Stimulated activated naive CD8-positive, alpha-beta T cell treated with anti-CD3 and anti-CD28 coated beads, Interleukin-15, amount 100 ng/mL, for 72 hours (primary cell): ENCODE data around the gene RBL1.
A peak's percentile ranks its signal among the peaks of the same experiment; 100 is the strongest.
"Not testable (repeated sequence)": the region's sequence is repeated elsewhere in the genome, so short reads cannot be mapped to it uniquely, and the experiment has no call there.

Source experiments
- ATAC-seq: fragments of 150-1000 bp; cut with Tn5 transposase; 2 replicates; pipeline ENCODE4 v1.10.0; 2021; ENCODE audit warnings: mild to moderate bottlenecking, moderate library complexity
- DNase-seq, 2 donors: peaks; one replicate each; pipeline ENCODE4 v3.0.0; 2021 to 2022
- H3K27ac Mint-ChIP-seq, 2 donors: one replicate each; pipeline ENCODE4 v1.8.0; 2022; ENCODE audit warnings: mild to moderate bottlenecking in 2 of 2, mixed read lengths in 2 of 2, moderate library complexity in 2 of 2
- H3K27me3 Mint-ChIP-seq: one replicate; pipeline ENCODE4 v1.8.0; 2022; ENCODE audit warnings: mixed read lengths
- H3K4me1 Mint-ChIP-seq: one replicate; pipeline ENCODE4 v1.8.0; 2022; ENCODE audit warnings: mild to moderate bottlenecking, mixed read lengths
- H3K4me3 Mint-ChIP-seq, 2 donors: one replicate each; pipeline ENCODE4 v1.8.0; 2022; ENCODE audit warnings: mild to moderate bottlenecking in 2 of 2, mixed read lengths in 2 of 2, moderate library complexity in 1 of 2
- H3K9me3 Mint-ChIP-seq, 2 donors: one replicate each; pipeline ENCODE4 v1.8.0; 2022; ENCODE audit warnings: mixed read lengths in 2 of 2

Gene RBL1

DNA sequence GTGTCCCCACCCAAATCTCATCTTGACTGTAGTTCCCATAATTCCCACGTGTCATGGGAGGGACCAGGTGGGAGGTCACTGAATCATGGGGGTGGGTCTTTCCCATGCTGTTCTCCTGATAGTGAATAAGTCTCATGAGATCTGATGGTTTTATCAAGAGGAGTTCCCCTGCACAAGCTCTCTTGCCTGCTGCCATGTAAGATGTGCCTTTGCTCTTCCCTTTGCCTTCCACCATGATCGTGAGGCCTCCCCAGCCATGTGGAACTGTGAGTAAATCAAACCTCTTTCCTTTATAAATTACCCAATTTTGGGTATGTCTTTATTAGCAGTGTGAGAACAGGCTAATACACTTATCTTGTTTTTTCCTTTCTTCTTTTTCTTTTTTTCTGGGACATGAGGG lies 56.4 kb downstream of the RBL1 start:
- H3K27ac Mint-ChIP-seq, ATAC-seq, DNase-seq, H3K27me3 Mint-ChIP-seq, H3K9me3 Mint-ChIP-seq, H3K4me3 Mint-ChIP-seq: not testable (repeated sequence)
- peaks cover 21% of the 10 kb centered on the region for H3K4me1 Mint-ChIP-seq

DNA sequence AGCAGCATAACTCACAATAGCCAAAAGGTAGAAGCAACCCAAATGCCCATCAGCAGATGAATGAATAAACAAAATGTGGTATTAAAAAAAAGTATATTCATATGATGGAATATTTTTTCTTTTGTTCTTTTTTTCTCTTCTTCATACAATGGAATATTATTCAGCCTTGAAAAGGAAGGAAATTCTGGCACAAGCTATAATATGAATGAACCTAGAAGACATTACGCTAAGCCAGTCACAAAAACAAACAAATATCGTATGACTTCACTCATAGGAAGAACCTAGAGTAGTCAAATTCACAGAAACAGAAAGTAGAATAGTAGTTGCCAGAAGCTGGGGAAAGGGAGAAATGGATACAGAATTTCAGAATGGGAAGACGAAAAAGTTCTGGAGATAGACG lies 63.7 kb downstream of the RBL1 start:
- Mint-ChIP-seq H3K4me1 (no peaks in the 10 kb centered on the region), H3K27ac (no peak overlapping the region), H3K4me3 (no peak overlapping the region), H3K9me3 (no peaks in the 10 kb centered on the region), H3K27me3 (no peaks in the 10 kb centered on the region)
- DNase-seq (no peak), ATAC-seq (no peak)

DNA sequence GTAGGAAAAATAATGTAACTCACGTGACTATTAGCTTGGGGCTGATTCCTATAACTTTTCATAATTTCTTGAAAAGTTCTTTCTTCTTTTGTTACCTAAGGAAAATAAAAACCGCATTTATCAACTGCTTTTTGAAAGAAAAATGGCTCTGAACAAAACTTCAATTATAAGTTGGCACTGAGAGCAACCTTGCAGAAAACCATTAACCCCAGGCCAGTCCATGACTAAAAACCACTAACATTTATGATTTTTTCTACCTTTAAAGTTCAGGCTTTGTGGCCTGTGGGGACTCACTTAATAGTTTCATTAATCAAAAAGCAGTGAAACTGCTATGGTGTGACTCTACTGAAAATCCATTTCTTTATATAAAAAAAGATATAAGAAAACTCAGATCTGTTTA lies 75.2 kb downstream of the RBL1 start:
- H3K27me3 Mint-ChIP-seq = no peaks in the 10 kb centered on the region
- ATAC-seq (no peak), DNase-seq (no peak)
- no peak overlapping the region for H3K4me3 Mint-ChIP-seq
- no peaks in the 10 kb centered on the region for H3K9me3 Mint-ChIP-seq
- peaks cover 33% of the 10 kb centered on the region for H3K4me1 Mint-ChIP-seq
- H3K27ac Mint-ChIP-seq = no peak overlapping the region

DNA sequence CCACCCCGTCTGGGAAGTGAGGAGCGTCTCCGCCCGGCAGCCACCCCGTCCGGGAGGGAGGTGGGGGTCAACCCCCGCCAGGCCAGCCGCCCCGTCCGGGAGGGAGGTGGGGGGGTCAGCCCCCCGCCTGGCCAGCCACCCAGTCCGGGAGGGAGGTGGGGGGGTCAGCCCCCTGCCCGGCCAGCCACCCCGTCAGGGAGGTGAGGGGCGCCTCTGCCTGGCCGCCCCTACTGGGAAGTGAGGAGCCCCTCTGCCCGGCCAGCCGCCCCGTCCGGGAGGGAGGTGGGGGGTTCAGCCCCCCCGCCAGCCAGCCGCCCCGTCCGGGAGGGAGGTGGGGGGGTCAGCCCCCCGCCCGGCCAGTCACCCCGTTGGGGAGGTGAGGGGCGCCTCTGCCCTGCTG lies 83.2 kb downstream of the RBL1 start:
- not testable (repeated sequence) for ATAC-seq, H3K27ac Mint-ChIP-seq, H3K4me3 Mint-ChIP-seq, H3K27me3 Mint-ChIP-seq, H3K9me3 Mint-ChIP-seq, DNase-seq
- H3K4me1 Mint-ChIP-seq = peaks cover 23% of the 10 kb centered on the region

DNA sequence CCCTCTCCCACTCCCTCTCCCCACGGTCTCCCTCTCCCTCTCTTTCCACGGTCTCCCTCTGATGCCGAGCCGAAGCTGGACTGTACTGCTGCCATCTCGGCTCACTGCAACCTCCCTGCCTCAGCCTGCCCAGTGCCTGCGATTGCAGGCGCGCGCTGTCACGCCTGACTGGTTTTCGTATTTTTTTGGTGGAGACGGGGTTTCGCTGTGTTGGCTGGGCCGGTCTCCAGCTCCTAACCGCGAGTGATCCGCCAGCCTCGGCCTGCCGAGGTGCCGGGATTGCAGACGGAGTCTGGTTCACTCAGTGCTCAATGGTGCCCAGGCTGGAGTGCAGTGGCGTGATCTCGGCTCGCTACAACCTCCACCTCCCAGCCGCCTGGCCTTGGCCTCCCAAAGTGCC lies 83.9 kb downstream of the RBL1 start:
- not testable (repeated sequence) for DNase-seq, H3K27me3 Mint-ChIP-seq, ATAC-seq, H3K4me3 Mint-ChIP-seq, H3K9me3 Mint-ChIP-seq
- H3K4me1 Mint-ChIP-seq = peaks cover 21% of the 10 kb centered on the region
- peak overlapping the region in 1 of 2 donors; percentile 89 for H3K27ac Mint-ChIP-seq

DNA sequence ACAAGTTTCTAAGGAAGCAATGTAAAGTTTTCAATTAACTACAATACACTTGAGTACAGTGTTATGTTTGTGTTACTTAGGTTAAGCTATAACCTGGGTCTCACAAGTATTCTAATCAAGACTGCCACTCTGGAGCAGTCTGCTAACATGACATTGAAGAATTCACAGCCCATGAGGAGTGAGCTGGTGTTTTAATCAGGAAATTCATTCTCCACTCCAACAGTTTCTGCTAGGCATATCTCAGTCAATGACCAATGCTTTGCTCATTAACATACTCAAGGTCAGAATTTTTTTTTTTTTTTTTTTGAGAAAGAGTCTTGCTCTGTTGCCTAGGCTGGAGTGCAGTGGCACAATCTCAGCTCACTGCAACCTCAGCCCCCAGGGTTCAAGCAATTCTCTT lies 84.7 kb downstream of the RBL1 start:
- DNase-seq = no peak
- Mint-ChIP-seq H3K4me3 (no peak overlapping the region), H3K27me3 (no peaks in the 10 kb centered on the region), H3K27ac (peak overlapping the region in 1 of 2 donors; percentile 65), H3K9me3 (no peaks in the 10 kb centered on the region), H3K4me1 (peaks cover 15% of the 10 kb centered on the region)
- ATAC-seq = no peak

DNA sequence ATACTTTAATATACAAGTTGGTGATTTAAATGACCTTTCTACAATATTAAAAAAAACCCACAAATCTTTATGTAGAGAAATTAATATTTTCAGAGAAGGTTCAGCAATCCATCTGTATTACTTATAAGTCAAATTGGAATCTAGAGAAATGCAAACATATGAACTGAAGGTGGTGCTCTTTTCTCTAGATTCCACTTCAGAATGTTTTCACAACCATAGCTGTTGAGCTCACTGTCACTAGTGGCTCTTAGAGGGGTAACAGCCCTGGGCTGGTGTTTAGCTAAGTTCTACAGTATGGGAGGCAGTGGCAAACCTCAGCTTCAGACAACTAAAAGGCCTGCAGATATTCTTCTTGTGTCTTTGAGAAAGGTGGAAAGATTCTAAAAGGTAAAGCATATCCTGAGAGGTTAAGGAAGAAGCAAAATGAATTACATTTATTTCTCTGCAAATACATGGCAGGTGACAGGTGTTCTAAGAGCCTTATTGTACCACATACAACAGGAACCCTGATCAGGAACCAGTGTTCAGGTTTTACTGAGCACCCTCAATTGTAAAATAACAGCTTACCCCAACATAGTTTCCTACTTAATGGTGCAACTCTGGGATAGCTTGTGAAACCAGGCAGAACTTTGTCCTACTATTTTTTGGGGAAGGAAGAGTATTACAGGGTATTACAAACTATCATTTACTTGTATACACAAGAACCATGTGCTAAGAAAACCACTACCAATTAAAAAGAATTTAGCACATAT lies 87.7 kb downstream of the RBL1 start:
- Mint-ChIP-seq H3K27ac (peak overlapping the region in 1 of 2 donors; percentile 34), H3K4me1 (no peaks in the 10 kb centered on the region), H3K9me3 (no peaks in the 10 kb centered on the region), H3K27me3 (no peaks in the 10 kb centered on the region), H3K4me3 (no peak overlapping the region)
- DNase-seq (no peak), ATAC-seq (peak; percentile 67)

DNA sequence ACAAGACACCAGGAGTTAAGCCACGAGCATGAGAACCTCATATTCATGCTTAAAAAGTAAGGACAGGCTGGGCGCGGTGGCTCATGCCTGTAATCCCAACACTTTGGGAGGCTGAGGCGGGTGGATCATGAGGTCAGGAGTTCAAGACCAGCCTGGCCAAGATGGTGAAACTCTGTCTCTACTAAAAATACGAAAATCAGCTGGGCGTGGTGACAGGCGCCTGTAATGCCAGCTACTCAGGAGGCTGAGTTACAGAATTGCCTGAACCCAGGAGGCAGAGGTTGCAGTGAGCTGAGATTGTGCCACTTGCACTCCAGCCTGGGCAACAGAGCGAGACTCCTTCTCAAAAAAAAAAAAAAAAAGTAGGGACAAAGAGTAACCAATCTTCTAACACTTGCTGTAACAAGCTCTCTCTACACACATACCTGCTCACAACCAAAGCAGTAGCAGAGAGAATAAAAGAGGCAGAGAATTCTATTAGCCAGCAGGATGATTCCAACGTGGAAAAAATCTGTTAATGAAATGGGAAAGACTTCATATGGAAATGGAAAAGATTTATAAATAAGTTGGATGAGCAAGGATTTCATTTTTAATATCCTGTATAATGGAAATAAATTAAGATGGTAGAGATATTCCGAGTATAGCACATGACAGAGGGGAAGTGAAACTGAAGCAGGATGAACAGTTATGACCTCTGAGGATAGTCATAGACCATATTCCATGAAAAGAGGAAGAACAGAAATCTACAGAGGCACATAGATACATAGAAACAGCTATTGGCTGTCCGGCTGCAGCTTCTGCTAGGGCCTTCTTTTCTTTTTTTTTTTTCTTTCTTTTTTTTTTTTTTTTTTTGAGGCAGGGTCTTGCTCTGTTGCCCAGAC lies 90.5 kb downstream of the RBL1 start:
- H3K9me3 Mint-ChIP-seq, ATAC-seq: not testable (repeated sequence)

DNA sequence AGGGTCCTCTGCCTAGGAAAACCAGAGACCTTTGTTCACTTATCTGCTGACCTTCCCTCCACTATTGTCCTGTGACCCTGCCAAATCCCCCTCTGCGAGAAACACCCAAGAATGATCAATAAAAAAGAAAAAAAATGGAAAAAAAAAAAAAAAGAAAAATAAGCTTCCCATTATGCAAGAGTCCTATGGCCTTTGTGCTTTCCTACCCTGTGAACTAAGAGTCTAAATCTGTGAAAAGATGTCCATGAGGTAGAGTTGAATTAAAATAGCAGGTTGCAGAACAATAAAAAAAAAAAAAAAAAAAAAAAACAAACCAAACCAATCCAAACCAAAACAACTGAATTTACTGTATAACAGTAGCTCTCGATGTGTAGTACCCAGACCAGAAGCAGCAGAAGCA lies 94.2 kb downstream of the RBL1 start:
- H3K4me3 Mint-ChIP-seq, DNase-seq, H3K27me3 Mint-ChIP-seq, H3K4me1 Mint-ChIP-seq, ATAC-seq, H3K9me3 Mint-ChIP-seq: not testable (repeated sequence)
- peak overlapping the region in 1 of 2 donors; percentile 19 for H3K27ac Mint-ChIP-seq

More for the DNA sequence above, 90.5 kb downstream of the RBL1 start:
- H3K27me3 Mint-ChIP-seq, DNase-seq, H3K4me1 Mint-ChIP-seq, H3K4me3 Mint-ChIP-seq: not testable (repeated sequence)
- H3K27ac Mint-ChIP-seq = peak overlapping the region in 1 of 2 donors; percentile 80

DNA sequence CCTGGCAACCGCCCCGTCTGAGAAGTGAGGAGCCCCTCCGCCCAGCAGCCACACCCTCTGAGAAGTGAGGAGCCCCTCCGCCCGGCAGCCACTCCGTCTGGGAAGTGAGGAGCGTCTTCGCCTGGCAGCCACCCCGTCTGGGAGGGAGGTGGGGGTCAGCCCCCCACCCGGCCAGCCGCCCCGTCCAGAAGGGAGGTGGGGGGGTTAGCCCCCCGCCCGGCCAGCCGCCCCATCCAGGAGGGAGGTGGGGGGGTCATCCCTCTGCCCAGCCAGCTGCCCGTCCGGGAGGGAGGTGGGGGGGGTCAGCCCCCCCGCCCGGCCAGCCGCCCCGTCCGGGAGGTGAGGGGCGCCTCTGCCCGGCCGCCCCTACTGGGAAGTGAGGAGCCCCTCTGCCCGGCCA lies 95.6 kb downstream of the RBL1 start:
- not testable (repeated sequence) for DNase-seq, ATAC-seq, H3K4me3 Mint-ChIP-seq, H3K27ac Mint-ChIP-seq, H3K27me3 Mint-ChIP-seq, H3K4me1 Mint-ChIP-seq
- peaks cover 1 to 10% of the 10 kb centered on the region in 2 donors for H3K9me3 Mint-ChIP-seq

DNA sequence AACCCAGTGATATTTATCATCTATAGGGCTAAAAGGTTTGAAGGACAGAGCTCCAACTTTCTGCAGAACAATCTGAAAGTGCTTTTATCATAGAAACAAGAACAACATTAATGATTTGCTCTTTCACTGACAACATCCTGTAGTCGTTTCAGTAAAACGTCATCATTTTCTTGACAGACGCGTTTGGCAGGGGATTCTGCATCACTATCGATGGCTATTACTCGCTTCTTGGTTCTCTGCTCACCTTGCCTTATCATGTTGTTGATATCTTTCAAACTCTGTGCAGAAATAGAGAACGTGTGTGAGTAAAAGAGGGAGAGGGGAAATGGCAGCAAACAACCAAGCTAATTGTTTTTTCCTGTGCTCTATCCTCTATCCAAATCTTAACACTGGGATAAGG lies 97.1 kb downstream of the RBL1 start:
- Mint-ChIP-seq H3K27me3 (no peaks in the 10 kb centered on the region), H3K9me3 (peaks cover 10 to 20% of the 10 kb centered on the region in 2 donors), H3K4me1 (no peaks in the 10 kb centered on the region), H3K4me3 (no peak overlapping the region), H3K27ac (peak overlapping the region in 1 of 2 donors; percentile 48)
- ATAC-seq (no peak), DNase-seq (no peak)

DNA sequence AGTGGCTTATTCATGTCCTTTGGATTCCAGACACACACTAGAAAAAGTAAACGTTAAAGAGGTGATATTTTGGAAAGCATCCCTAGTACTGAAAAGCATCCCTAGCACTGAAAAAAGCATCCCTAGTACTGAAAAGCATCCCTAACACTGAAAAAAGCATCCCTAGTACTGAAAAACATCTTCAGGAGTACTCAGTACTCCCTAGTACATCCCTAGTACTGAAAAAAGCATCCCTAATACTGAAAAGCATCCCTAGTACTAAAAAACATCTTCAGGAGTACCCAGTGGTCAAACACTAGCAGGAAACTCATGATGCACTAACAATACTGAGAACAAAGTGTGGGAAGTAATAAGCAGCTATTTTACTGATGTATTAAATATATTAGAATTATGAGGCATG lies 98.7 kb downstream of the RBL1 start:
- Mint-ChIP-seq H3K9me3 (peaks cover 16 to 30% of the 10 kb centered on the region in 2 donors), H3K4me3 (no peak overlapping the region), H3K4me1 (no peaks in the 10 kb centered on the region), H3K27me3 (no peaks in the 10 kb centered on the region), H3K27ac (no peak overlapping the region)
- ATAC-seq (no peak), DNase-seq (no peak)

DNA sequence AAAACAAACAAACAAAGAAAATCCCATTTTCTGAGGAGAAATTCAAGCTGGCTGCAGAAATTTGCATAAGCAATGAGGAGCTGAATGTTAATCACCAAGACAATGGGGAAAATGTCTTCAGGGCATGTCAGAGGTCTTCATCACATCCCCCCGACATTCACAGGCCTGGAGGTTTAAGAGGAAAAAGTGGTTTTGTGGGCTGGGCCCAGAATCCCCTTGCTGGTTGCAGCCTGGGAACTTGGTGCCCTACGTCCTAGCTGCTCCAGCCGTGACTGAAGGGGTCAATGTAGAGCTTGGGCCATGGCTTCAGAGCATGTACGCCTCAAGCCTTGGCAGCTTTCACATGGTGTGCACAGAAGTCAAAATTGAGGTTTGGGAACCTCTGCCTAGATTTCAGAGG lies 101.6 kb downstream of the RBL1 start:
- ATAC-seq, H3K27ac Mint-ChIP-seq, H3K27me3 Mint-ChIP-seq, H3K4me3 Mint-ChIP-seq, DNase-seq: not testable (repeated sequence)
- peaks cover 16 to 32% of the 10 kb centered on the region in 2 donors for H3K9me3 Mint-ChIP-seq
- H3K4me1 Mint-ChIP-seq = peaks cover 16% of the 10 kb centered on the region

DNA sequence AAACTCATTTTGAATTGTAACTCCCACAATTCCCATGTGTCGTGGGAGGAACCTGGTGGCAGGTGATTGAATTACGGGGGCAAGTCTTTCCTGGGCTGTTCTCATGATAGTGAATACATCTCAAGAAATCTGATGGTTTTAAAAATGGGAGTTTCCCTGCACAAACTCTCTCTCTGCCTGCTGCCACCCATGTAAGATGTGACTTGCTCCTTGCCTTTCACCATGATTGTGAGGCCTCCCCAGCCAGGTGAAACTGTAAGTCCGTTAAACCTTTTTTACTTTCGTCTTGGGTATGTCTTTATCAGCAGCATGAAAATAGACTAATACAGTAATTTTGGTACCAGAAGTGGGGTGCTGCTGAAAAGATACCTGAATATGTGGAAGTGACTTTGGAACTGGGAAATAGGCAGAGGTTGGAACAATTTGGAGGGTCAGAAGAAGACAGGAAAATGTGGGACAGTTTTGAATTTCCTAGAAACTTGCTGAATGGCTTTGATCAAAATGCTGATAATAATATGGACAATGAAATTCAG lies 102.9 kb downstream of the RBL1 start:
- Mint-ChIP-seq H3K4me3 (no peak overlapping the region), H3K27ac (no peak overlapping the region), H3K27me3 (no peaks in the 10 kb centered on the region), H3K4me1 (peaks cover 29% of the 10 kb centered on the region), H3K9me3 (peaks cover 25 to 39% of the 10 kb centered on the region in 2 donors)
- ATAC-seq (no peak), DNase-seq (no peak)

DNA sequence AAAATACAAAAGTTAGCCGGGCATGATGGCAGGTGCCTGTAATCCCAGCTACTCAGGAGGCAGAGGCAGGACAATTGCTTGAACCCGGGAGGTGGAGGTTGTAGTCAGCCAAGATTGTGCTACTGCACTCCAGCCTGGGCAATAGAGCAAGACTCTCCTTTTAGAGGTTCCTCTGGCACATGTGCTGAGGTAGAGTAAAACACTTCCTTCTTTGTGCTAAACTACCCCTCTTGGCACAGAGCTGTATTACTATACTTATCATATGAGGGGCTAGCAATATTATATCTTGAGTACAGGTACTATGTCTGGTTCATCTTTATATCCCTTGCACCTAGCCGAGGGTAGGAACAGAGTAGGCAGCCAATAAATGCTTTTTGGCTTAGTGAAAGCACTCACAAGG lies 104.1 kb downstream of the RBL1 start:
- Mint-ChIP-seq H3K27ac (peak overlapping the region in 1 of 2 donors; percentile 47), H3K4me3 (no peak overlapping the region), H3K27me3 (no peaks in the 10 kb centered on the region), H3K4me1 (peaks cover 34% of the 10 kb centered on the region), H3K9me3 (peaks cover 25 to 39% of the 10 kb centered on the region in 2 donors)
- ATAC-seq (no peak), DNase-seq (no peak)

DNA sequence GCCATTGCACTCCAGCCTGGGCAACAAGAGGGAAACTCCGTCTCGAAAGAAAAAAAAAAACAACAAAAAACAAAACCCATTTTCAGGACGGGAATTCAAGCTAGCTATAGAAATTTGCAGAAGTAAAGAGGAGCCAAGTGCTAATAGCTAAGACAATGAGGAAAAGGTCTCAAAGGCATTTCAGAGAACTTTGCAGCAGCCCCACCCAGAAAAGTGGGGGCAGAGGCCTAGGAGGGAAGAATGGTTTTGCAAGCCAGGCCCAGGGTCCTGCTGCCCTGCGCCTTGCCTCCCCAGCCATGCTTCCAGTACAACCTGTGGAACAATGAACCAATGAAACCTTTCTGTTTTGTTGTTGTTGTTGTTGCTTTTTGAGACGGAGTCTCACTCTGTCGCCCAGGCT lies 106.0 kb downstream of the RBL1 start:
- Mint-ChIP-seq H3K27ac (peak overlapping the region; percentile 22 to 89), H3K9me3 (peaks cover 20 to 25% of the 10 kb centered on the region in 2 donors)

More for the DNA sequence above, 106.0 kb downstream of the RBL1 start:
- peaks cover 34% of the 10 kb centered on the region for H3K4me1 Mint-ChIP-seq
- ATAC-seq = no peak
- DNase-seq = no peak
- H3K27me3 Mint-ChIP-seq = no peaks in the 10 kb centered on the region
- no peak overlapping the region for H3K4me3 Mint-ChIP-seq
